ENCODE measurements around the gene RASL11A. TPM values are rescaled to one million over a fixed set of nuclear protein-coding genes. Genes with fewer than 3 reads are reported as not detected.

Gene RASL11A
- total RNA-seq, 4 donors from 2014 or later, result 18.7 to 37.7 (median 28.9) TPM

- 84 to 87% methylated on average over 4 to 5 of the region's 5 CpGs for WGBS, 2 donors (ENCODE audit: low coverage in 1 of 2)
- Histone ChIP-seq H3K27me3 (no peaks in the 10 kb centered on the region), H3K27ac (no peak overlapping the region), H3K9me3 (peaks cover 0 to 7% of the 10 kb centered on the region in 2 donors), H3K4me1 (no peaks in the 10 kb centered on the region), H3K36me3 (no peaks in the 10 kb centered on the region), H3K4me3 (no peak overlapping the region)
- intact Hi-C loops (cut with DNase I; ENCODE audit: low total_unique reads) (no loop called here), in situ Hi-C loops (cut with MboI; ENCODE audit: low pct_ligation_motif_present in 1 of 4, low pct_unique_long_range_greater_than_20kb in 1 of 4, low sequenced_read_pairs in 3 of 4) (no loop called here)
- no peak for TF ChIP-seq POLR2A (IDR thresholded peaks at IDR 0.05)
- no peak for TF ChIP-seq POLR2AphosphoS5 (IDR thresholded peaks at IDR 0.05)
- TF ChIP-seq CTCF (IDR thresholded peaks at IDR 0.05), result no peak
- TF ChIP-seq EP300 (IDR thresholded peaks at IDR 0.05; ENCODE audit: low read depth), result no peak
- DNase-seq, result no peak
Observed at GRCh38 chr13:27233964-27234363, 36.7 kb upstream of the RASL11A start.

GRCh38 chr13:27236478-27236877 is 34.2 kb upstream of the RASL11A start:
- peaks cover 0 to 7% of the 10 kb centered on the region in 2 donors for H3K9me3 ChIP-seq
- 53 to 61% methylated on average over 2 of the region's 2 CpGs for WGBS, 2 donors (ENCODE audit: low coverage in 1 of 2)

GRCh38 chr13:27242702-27243101 is 27.9 kb upstream of the RASL11A start:
- DNase-seq, result no peak
- WGBS, 2 donors (ENCODE audit: low coverage in 1 of 2), result 83 to 86% methylated on average over 5 of the region's 5 CpGs
- H3K27me3 ChIP-seq, result no peaks in the 10 kb centered on the region
- no peak overlapping the region for H3K4me3 ChIP-seq
- H3K9me3 ChIP-seq, result no peaks in the 10 kb centered on the region
- intact Hi-C loops (cut with DNase I; ENCODE audit: low total_unique reads), result no loop called here
- TF ChIP-seq POLR2A (IDR thresholded peaks at IDR 0.05) (no peak), CTCF (IDR thresholded peaks at IDR 0.05) (no peak), POLR2AphosphoS5 (IDR thresholded peaks at IDR 0.05) (no peak), EP300 (IDR thresholded peaks at IDR 0.05; ENCODE audit: low read depth) (no peak)
- no peak overlapping the region for H3K27ac ChIP-seq
- no peaks in the 10 kb centered on the region for H3K36me3 ChIP-seq
- in situ Hi-C loops (cut with MboI; ENCODE audit: low pct_ligation_motif_present in 1 of 4, low pct_unique_long_range_greater_than_20kb in 1 of 4, low sequenced_read_pairs in 3 of 4), result no loop called here
- no peaks in the 10 kb centered on the region for H3K4me1 ChIP-seq

More at GRCh38 chr13:27236478-27236877, 34.2 kb upstream of the RASL11A start:
- H3K4me1 ChIP-seq, result no peaks in the 10 kb centered on the region
- H3K36me3 ChIP-seq, result no peaks in the 10 kb centered on the region
- no peaks in the 10 kb centered on the region for H3K27me3 ChIP-seq
- intact Hi-C loops (cut with DNase I; ENCODE audit: low total_unique reads), result no loop called here
- no peak for DNase-seq
- in situ Hi-C loops (cut with MboI; ENCODE audit: low pct_ligation_motif_present in 1 of 4, low pct_unique_long_range_greater_than_20kb in 1 of 4, low sequenced_read_pairs in 3 of 4), result no loop called here
- TF ChIP-seq CTCF (IDR thresholded peaks at IDR 0.05) (no peak), POLR2AphosphoS5 (IDR thresholded peaks at IDR 0.05) (no peak), POLR2A (IDR thresholded peaks at IDR 0.05) (no peak), EP300 (IDR thresholded peaks at IDR 0.05; ENCODE audit: low read depth) (no peak)
- H3K27ac ChIP-seq, result no peak overlapping the region
- no peak overlapping the region for H3K4me3 ChIP-seq

GRCh38 chr13:27245610-27246009 is 25.0 kb upstream of the RASL11A start:
- 83 to 84% methylated on average over 7 of the region's 7 CpGs for WGBS, 2 donors (ENCODE audit: low coverage in 1 of 2)
- intact Hi-C loops (cut with DNase I; ENCODE audit: low total_unique reads), result no loop called here
- peaks cover 0 to 10% (median 5%) of the 10 kb centered on the region in 4 donors for H3K4me1 ChIP-seq

More at GRCh38 chr13:27245610-27246009, 25.0 kb upstream of the RASL11A start:
- no peak for DNase-seq
- Histone ChIP-seq H3K27ac (no peak overlapping the region), H3K4me3 (no peak overlapping the region), H3K27me3 (no peaks in the 10 kb centered on the region), H3K9me3 (no peaks in the 10 kb centered on the region), H3K36me3 (no peaks in the 10 kb centered on the region)
- in situ Hi-C loops (cut with MboI; ENCODE audit: low pct_ligation_motif_present in 1 of 4, low pct_unique_long_range_greater_than_20kb in 1 of 4, low sequenced_read_pairs in 3 of 4), result no loop called here
- TF ChIP-seq POLR2AphosphoS5 (IDR thresholded peaks at IDR 0.05) (no peak), POLR2A (IDR thresholded peaks at IDR 0.05) (no peak), CTCF (IDR thresholded peaks at IDR 0.05) (no peak), EP300 (IDR thresholded peaks at IDR 0.05; ENCODE audit: low read depth) (no peak)
